Stomach smooth muscle (tissue), 2 donors: ENCODE measurements around the gene DDHD1.

ENCODE experiments used
- H3K27ac ChIP-seq: one replicate; pipeline ENCODE4 v1.7.0; 2013; ENCODE audit warnings: mild to moderate bottlenecking, low read length, inconsistent platforms
- H3K27me3 ChIP-seq, 2 donors: one replicate each; pipeline ENCODE4 v1.7.0; 2013; ENCODE audit warnings: low read length in 2 of 2; ENCODE audit not compliant: insufficient read depth in 2 of 2, control insufficient read depth in 1 of 2
- H3K36me3 ChIP-seq, 2 donors: one replicate each; pipeline ENCODE4 v1.7.0; 2013; ENCODE audit warnings: low read length in 2 of 2; ENCODE audit not compliant: control insufficient read depth in 2 of 2, insufficient read depth in 2 of 2
- H3K4me1 ChIP-seq: one replicate; pipeline ENCODE4 v1.7.0; 2013; ENCODE audit warnings: low read length; ENCODE audit not compliant: control insufficient read depth, insufficient read depth
- H3K4me3 ChIP-seq, 2 donors: one replicate each; pipeline ENCODE4 v1.7.0; 2013; ENCODE audit warnings: low read length in 2 of 2
- H3K9ac ChIP-seq, 2 donors: one replicate each; pipeline ENCODE4 v1.7.0; 2013; ENCODE audit warnings: low read length in 2 of 2, mild to moderate bottlenecking in 1 of 2
- H3K9me3 ChIP-seq, 2 donors: one replicate each; pipeline ENCODE4 v1.7.0; 2013; ENCODE audit warnings: low read length in 2 of 2; ENCODE audit not compliant: control insufficient read depth in 2 of 2
- donor health status: healthy.
- donor health status: Pancreatic carcinoma.

Gene DDHD1

DNA sequence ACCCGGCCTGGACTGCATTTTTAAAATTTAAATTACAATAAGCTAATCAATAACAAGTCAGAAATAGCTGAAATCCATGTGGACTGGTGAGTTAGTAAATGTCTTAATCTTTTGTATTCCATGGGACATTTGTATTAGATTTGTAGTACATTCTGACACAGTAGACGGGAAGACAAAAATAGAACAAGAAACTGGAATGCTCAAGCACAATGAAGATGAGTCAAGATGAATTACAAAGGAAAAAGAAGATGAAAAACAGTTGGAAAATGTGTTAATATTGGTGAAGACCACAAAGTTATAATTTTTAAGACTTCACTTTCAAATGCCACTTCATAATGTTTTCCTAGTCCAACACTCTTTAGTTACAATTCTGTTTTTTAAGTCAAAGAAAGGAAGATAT lies 104.5 kb downstream of the DDHD1 start:
- peaks cover 2 to 3% of the 10 kb centered on the region in 2 donors for H3K36me3 ChIP-seq
- no peak overlapping the region for H3K27ac ChIP-seq
- no peaks in the 10 kb centered on the region for H3K9me3 ChIP-seq
- no peak overlapping the region for H3K9ac ChIP-seq
- no peak overlapping the region for H3K4me3 ChIP-seq
- H3K27me3 ChIP-seq: no peaks in the 10 kb centered on the region
- H3K4me1 ChIP-seq: no peaks in the 10 kb centered on the region

DNA sequence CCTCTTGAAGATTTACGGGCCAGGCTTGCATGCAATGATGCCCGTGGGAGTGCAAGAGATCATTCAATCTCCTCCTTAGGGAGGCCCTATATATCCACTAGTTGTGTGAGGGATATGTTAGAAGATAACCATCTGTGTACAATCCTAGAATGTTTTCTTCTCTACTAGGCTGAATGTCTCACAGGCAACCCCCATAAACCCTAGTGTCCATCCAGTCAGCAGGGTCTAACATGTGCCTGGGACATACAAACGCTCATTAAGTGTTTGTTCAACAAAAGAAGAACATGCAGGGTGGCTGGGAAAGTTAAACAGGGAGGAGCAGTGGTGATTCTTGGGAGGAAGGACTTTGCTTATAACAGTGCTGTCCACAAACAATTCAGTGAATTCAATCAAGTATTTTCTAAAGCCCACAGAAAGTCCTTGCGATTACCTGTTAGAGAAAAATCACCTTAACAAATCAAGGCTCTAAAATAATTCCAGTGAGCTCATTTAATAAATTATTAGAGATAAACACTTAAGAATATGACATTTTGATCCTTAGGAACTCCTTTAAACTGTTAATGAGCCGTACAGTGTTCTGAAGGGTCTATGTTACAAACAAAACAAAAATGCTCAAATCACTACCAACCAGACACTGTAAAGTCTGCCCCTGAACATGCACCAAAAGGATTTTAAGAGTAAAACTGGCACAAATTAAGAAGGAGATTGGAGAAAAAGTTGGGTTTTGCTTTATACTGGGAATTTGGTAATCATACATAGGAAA lies 105.6 kb downstream of the DDHD1 start:
- H3K36me3 ChIP-seq: peaks cover 2 to 3% of the 10 kb centered on the region in 2 donors
- H3K27me3 ChIP-seq: no peaks in the 10 kb centered on the region
- no peak overlapping the region for H3K27ac ChIP-seq
- H3K4me1 ChIP-seq: no peaks in the 10 kb centered on the region
- no peaks in the 10 kb centered on the region for H3K9me3 ChIP-seq
- no peak overlapping the region for H3K9ac ChIP-seq
- H3K4me3 ChIP-seq: no peak overlapping the region

DNA sequence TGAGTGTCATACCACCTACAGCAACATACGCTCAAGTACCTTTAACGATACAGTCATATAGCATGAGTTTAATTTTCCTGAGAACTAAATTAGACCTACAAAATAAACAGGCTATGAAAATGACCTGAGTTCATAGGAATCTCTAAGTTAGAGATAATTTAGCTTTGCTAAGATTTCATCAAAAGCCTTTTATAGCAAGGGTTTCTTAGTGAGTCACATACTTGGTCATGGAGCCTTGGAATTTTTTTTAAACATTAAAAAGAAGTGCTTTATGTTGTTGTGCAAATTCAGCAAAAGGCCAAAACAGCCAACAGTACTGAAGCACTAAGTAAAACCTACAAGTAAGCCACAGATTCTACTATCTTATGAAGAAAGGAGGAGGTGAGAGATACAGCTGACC lies 108.6 kb downstream of the DDHD1 start:
- Histone ChIP-seq H3K9me3 (no peaks in the 10 kb centered on the region), H3K27ac (no peak overlapping the region), H3K4me1 (no peaks in the 10 kb centered on the region), H3K4me3 (no peak overlapping the region), H3K27me3 (no peaks in the 10 kb centered on the region), H3K9ac (no peak overlapping the region), H3K36me3 (peaks cover 2 to 6% of the 10 kb centered on the region in 2 donors)

DNA sequence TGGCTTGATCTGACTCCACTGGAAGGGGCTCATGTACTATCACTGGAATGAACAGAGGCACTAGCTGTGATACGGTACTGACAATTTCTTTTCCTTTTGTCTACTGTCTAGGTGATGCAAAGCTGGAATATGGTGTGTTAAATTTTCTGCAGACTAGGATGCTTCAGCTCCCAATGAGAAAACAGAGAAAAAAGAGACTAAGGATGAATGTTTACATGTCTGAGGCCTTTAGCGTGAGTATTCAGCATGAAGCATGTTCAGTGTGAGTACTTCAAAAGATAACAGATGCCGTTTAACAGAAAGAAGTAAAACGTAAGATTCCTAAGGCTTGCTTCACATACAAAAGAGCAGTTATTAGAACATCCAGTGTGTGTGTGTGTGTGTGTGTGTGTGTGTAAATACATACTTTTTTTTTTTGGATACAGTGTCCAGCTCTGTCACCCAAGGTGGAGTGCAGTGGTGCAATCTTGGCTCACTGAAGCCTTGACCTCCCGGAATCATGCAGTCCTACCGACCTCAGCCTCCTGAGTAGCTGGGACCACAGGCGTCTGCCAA lies 110.0 kb downstream of the DDHD1 start:
- no peaks in the 10 kb centered on the region for H3K9me3 ChIP-seq
- no peaks in the 10 kb centered on the region for H3K27me3 ChIP-seq
- peak overlapping the region in 1 of 2 donors; percentile 10 for H3K4me3 ChIP-seq
- H3K27ac ChIP-seq: peak overlapping the region; percentile 12
- peak overlapping the region in 1 of 2 donors; percentile 6 for H3K9ac ChIP-seq
- no peaks in the 10 kb centered on the region for H3K4me1 ChIP-seq
- H3K36me3 ChIP-seq: peaks cover 8 to 10% of the 10 kb centered on the region in 2 donors

DNA sequence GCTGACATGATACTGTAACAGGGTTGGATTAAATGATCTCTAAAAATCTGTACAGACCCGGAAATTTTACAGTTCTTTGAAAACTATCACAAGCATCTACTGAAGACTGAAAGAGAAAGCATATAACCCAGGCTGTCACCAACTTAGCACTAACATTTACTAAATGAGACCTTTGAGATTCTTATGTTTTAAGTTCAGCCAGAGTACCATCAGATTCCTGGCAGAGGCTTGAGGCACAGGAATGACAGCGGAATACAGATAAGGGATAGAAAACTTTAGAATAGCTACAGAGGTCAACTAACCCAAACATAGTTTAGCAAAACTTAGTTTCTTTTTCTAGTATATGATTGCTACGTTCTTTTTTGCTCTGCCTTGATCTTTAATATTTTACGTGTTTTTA lies 110.6 kb downstream of the DDHD1 start:
- Histone ChIP-seq H3K4me1 (no peaks in the 10 kb centered on the region), H3K27me3 (no peaks in the 10 kb centered on the region), H3K36me3 (peaks cover 8 to 10% of the 10 kb centered on the region in 2 donors), H3K9ac (no peak overlapping the region), H3K9me3 (no peaks in the 10 kb centered on the region), H3K4me3 (peak overlapping the region in 1 of 2 donors; percentile 10), H3K27ac (peak overlapping the region; percentile 12)

DNA sequence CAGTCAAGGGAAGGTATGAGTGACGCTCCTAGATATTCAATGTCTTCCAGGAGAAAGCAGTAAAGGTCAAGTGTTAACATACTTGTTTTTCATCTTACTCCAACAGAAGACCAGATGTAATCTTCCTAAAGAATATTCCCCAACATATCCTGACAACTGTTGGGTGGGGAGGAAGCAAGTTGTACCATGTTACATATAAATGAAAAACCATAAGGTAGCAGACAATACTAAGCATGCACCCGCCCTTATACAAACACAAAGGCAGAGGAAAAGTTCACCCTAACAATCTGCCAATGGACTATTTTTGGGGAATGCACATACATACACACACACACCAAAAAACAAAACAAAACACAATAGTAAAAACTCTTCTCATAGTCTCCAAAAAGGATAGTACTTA lies 112.1 kb downstream of the DDHD1 start:
- H3K4me3 ChIP-seq: no peak overlapping the region
- H3K36me3 ChIP-seq: peaks cover 8 to 13% of the 10 kb centered on the region in 2 donors
- H3K9me3 ChIP-seq: no peaks in the 10 kb centered on the region
- H3K27me3 ChIP-seq: no peaks in the 10 kb centered on the region
- no peak overlapping the region for H3K27ac ChIP-seq
- H3K9ac ChIP-seq: no peak overlapping the region
- peaks cover under 1% of the 10 kb centered on the region for H3K4me1 ChIP-seq

DNA sequence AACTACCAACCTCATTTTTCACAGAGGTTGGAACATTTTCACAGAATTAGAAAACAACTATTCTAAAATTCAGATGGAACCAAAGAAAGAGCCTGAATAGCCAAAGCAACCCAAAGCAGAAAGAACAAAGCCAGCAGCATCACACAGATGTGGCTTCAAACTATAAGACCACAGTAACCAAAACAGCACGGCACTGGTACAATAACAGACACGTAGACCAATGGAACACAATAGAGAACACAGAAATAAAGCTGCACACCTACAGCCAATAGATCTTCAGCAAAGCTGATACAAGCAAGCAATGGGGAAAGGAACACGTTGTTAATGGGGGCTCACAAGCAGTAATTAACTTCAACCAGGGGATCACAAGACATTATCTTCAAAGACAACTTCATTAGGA lies 114.5 kb downstream of the DDHD1 start:
- Histone ChIP-seq H3K27ac (no peak overlapping the region), H3K27me3 (no peaks in the 10 kb centered on the region), H3K4me3 (no peak overlapping the region), H3K36me3 (peaks cover 8 to 9% of the 10 kb centered on the region in 2 donors), H3K9me3 (no peaks in the 10 kb centered on the region), H3K4me1 (peaks cover 7% of the 10 kb centered on the region), H3K9ac (no peak overlapping the region)

DNA sequence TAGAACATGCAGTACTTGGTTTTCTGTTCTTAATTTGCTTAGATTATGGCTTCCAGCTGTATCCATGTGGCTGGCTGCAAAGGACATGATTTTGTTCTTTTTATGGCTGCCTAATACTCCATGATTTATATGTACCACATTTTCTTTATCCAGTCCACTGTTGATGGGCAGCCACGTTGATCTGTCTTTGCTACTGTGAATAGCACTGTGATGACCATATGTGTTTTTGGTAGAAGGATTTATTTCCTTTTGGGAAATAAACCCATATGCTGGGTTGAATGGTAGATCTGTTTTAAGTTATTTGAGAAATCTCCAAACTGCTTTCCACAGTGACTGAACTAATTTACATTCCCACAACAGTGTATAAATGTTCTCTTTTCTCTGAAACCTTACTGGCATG lies 116.1 kb downstream of the DDHD1 start:
- no peak overlapping the region for H3K4me3 ChIP-seq
- H3K9me3 ChIP-seq: no peaks in the 10 kb centered on the region
- no peak overlapping the region for H3K9ac ChIP-seq
- H3K27me3 ChIP-seq: no peaks in the 10 kb centered on the region
- peaks cover 8 to 9% of the 10 kb centered on the region in 2 donors for H3K36me3 ChIP-seq
- peaks cover 15% of the 10 kb centered on the region for H3K4me1 ChIP-seq
- H3K27ac ChIP-seq: no peak overlapping the region

DNA sequence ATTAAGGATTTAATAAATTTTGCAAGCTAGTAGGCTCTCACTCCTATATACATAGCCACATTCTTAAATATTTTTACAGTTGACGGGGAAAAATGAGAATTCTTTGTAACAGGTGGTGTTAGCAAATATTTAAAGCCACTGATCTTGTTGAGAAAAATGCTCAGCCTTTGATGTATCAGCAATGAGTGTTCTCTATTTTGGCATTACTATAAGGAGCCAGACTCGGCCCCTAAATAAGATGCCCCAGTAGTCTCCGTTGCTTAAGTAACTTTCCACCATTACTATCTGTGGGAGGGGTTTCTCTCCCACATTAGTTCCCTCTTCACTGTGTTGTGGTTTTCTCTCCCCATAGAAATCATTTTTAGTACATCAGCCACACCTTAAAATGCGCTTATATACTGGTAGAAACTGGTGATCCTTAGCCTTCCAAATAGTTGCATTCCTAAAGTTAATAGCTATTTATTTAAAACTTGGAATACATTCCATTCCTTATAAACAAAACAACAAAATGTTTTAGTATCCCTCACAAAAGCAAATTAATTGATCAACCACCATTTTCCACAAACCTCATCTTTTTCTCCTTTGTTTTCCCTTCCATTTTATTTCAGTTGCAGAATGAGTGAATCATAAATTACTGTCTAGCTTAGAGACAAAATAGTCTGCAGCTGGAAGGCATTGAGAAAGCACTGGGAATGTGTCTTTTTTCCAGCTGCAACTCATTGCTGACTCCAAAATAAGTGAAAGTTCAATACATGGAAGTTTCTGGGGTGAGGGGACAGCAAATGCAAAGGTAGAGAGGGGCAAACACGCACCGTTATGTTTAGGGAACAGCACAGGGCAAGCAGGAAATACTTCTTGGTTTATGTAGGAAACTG lies 117.5 kb downstream of the DDHD1 start:
- no peaks in the 10 kb centered on the region for H3K27me3 ChIP-seq
- H3K9me3 ChIP-seq: no peaks in the 10 kb centered on the region
- H3K4me3 ChIP-seq: no peak overlapping the region
- H3K4me1 ChIP-seq: peaks cover 15% of the 10 kb centered on the region
- no peak overlapping the region for H3K9ac ChIP-seq
- H3K36me3 ChIP-seq: peaks cover 8 to 9% of the 10 kb centered on the region in 2 donors
- no peak overlapping the region for H3K27ac ChIP-seq

GRCh38 chr14:53034688-53035230 lies 118.4 kb downstream of the DDHD1 start:
- Histone ChIP-seq H3K9me3 (no peaks in the 10 kb centered on the region), H3K4me3 (no peak overlapping the region), H3K27ac (no peak overlapping the region), H3K27me3 (no peaks in the 10 kb centered on the region), H3K4me1 (peaks cover 15% of the 10 kb centered on the region), H3K9ac (no peak overlapping the region), H3K36me3 (peaks cover 8 to 9% of the 10 kb centered on the region in 2 donors)
